ENCODE results near the gene HAUS7. TPM values are rescaled to one million over a fixed set of nuclear protein-coding genes. Genes with fewer than 3 reads are reported as not detected.

HAUS7 gene
- total RNA-seq, 2 donors from 2014 or later: 10.5 to 15.9 TPM

GRCh38 chrX:153409414-153410101 is 60.8 kb downstream of the HAUS7 start:
- no peak for DNase-seq (ENCODE audit: low spot score)
- Histone ChIP-seq H3K36me3 (no peaks in the 10 kb centered on the region), H3K9me3 (no peaks in the 10 kb centered on the region), H3K4me1 (peaks cover 0 to 7% of the 10 kb centered on the region in 2 donors), H3K4me3 (no peak overlapping the region), H3K27me3 (no peaks in the 10 kb centered on the region), H3K27ac (no peak overlapping the region)
- no peak for TF ChIP-seq CTCF (IDR thresholded peaks at IDR 0.05)

DNA sequence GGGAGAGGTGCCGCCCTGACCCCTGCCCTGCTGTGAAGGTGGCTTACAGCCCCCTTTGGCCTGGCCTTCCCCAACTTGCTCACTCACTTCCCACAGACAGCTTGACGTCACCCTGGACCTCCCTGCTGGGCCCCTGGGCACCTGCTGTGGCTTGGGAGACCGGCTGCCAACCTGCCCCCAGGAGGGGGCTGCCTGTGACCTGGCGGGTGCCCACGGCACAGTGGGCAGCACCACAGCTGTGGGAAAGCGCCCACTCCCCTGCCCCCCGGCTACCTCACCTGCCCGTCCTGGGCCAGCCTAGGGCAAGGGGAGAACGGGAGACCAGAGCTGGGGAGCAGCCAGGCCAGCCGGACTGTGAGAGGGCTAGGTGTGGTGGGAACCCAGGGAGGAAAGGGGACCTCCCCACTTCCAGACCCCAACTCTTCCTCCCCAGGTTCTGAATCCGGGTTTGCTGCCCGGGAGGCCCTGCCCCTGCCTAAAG is 61.5 kb downstream of the HAUS7 start:
- DNase-seq (ENCODE audit: low spot score): no peak
- peaks cover 0 to 7% of the 10 kb centered on the region in 2 donors for H3K4me1 ChIP-seq
- no peaks in the 10 kb centered on the region for H3K27me3 ChIP-seq
- no peaks in the 10 kb centered on the region for H3K9me3 ChIP-seq
- no peaks in the 10 kb centered on the region for H3K36me3 ChIP-seq
- no peak for TF ChIP-seq CTCF (IDR thresholded peaks at IDR 0.05)
- no peak overlapping the region for H3K27ac ChIP-seq
- H3K4me3 ChIP-seq: no peak overlapping the region

- no peak for DNase-seq (ENCODE audit: low spot score)
- TF ChIP-seq CTCF (IDR thresholded peaks at IDR 0.05): no peak
Measured at GRCh38 chrX:153408221-153408721, 62.1 kb downstream of the HAUS7 start.

GRCh38 chrX:153407736-153408135 is 62.6 kb downstream of the HAUS7 start:
- Histone ChIP-seq H3K36me3 (no peaks in the 10 kb centered on the region), H3K4me3 (no peak overlapping the region), H3K27ac (no peak overlapping the region), H3K9me3 (no peaks in the 10 kb centered on the region), H3K4me1 (peaks cover 0 to 7% of the 10 kb centered on the region in 2 donors), H3K27me3 (no peaks in the 10 kb centered on the region)
- DNase-seq (ENCODE audit: low spot score): no peak
- TF ChIP-seq CTCF (IDR thresholded peaks at IDR 0.05): no peak

More at GRCh38 chrX:153408221-153408721, 62.1 kb downstream of the HAUS7 start:
- Histone ChIP-seq H3K9me3 (no peaks in the 10 kb centered on the region), H3K27ac (no peak overlapping the region), H3K4me3 (no peak overlapping the region), H3K4me1 (peaks cover 0 to 7% of the 10 kb centered on the region in 2 donors), H3K27me3 (no peaks in the 10 kb centered on the region), H3K36me3 (no peaks in the 10 kb centered on the region)

- no peak overlapping the region for H3K27ac ChIP-seq
- H3K4me3 ChIP-seq: no peak overlapping the region
- H3K9me3 ChIP-seq: no peaks in the 10 kb centered on the region
- DNase-seq (ENCODE audit: low spot score): no peak
- no peaks in the 10 kb centered on the region for H3K36me3 ChIP-seq
- peaks cover 0 to 4% of the 10 kb centered on the region in 2 donors for H3K4me1 ChIP-seq
- no peaks in the 10 kb centered on the region for H3K27me3 ChIP-seq
- TF ChIP-seq CTCF (IDR thresholded peaks at IDR 0.05): no peak
Measured at GRCh38 chrX:153406903-153407302, 63.5 kb downstream of the HAUS7 start.

All from right atrium auricular region (tissue), 2 donors.